Subcutaneous adipose tissue (tissue), 4 donors: ENCODE measurements around the gene PROKR1. TPM values are rescaled to one million over a fixed set of nuclear protein-coding genes. Genes with fewer than 3 reads are reported as not detected.

Source experiments
- total RNA-seq, 4 donors: library from RNA; depleted of rRNA; stranded (reverse); fragments of >200 nt; gene quantifications; one replicate each; pipeline ENCODE4 v1.1.0, GENCODE V29; 2016
- TF ChIP-seq, protein P1 (sequence below): fragments of 450-650 bp; IDR thresholded peaks from one replicate; pipeline ENCODE4 v1.5.1; 2016; ENCODE audit warnings: low read depth, mild to moderate bottlenecking, control low read depth, antibody characterized with exemption, moderate library complexity

The PROKR1 gene
- total RNA-seq, 4 donors from 2014 or later: under 0.01 to 0.65 (median 0.20) TPM

DNA sequence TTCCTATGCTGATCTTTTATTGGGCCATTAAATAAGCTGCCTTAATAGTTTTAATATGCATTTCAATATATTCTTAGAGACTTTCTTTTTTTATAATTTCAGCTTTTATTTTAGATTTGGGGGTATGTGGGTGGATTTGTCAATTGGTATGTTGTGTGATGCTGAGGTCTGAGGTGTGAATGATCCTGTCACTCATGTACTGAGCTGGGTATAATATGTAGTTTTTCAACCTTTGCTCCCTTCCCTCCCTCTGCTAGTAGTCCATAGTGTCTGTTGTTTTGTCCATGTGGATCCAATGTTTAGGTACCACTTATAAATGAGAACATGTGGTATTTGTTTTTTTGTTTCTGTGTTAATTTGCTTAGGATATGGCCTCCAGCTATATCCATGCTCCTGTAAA lies 35.5 kb upstream of the PROKR1 start:
- TF ChIP-seq, protein P1, sequence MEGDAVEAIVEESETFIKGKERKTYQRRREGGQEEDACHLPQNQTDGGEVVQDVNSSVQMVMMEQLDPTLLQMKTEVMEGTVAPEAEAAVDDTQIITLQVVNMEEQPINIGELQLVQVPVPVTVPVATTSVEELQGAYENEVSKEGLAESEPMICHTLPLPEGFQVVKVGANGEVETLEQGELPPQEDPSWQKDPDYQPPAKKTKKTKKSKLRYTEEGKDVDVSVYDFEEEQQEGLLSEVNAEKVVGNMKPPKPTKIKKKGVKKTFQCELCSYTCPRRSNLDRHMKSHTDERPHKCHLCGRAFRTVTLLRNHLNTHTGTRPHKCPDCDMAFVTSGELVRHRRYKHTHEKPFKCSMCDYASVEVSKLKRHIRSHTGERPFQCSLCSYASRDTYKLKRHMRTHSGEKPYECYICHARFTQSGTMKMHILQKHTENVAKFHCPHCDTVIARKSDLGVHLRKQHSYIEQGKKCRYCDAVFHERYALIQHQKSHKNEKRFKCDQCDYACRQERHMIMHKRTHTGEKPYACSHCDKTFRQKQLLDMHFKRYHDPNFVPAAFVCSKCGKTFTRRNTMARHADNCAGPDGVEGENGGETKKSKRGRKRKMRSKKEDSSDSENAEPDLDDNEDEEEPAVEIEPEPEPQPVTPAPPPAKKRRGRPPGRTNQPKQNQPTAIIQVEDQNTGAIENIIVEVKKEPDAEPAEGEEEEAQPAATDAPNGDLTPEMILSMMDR: no peak

DNA sequence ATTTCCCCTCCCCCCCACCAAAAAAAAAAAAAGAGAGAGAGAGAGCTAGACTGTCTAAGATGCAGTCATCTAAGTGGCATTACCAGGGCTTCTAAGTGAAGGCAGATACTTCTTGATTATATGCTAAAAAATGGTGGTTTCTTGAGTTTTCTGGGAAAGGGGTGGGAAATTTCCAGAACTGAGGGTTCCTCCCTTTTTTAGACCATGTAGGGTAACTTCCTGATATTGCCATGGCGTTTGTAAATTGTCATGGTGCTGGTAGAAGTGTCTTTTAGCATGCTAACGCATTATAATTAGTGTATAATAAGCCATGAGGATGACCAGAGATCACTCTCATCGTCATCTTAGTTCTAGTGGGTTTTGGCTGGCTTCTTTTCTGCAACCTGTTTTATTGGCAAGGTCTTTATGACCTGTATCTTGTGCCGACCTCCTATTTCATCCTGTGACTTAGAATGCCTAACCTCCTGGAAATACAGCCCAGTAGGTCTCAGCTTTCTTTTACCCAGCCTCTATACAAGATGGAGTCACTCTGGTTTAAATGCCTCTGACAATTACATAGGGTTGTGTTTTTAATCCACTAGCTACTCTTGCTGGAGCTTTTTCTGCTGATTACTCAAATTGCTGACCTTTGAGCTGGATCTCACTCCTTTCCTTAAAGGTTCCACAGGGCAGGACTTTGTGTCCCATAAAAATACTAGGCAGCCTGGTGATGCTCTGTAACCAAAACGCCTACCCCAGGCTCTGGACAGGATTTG lies 30.4 kb upstream of the PROKR1 start:
- TF ChIP-seq, protein P1: no peak

DNA sequence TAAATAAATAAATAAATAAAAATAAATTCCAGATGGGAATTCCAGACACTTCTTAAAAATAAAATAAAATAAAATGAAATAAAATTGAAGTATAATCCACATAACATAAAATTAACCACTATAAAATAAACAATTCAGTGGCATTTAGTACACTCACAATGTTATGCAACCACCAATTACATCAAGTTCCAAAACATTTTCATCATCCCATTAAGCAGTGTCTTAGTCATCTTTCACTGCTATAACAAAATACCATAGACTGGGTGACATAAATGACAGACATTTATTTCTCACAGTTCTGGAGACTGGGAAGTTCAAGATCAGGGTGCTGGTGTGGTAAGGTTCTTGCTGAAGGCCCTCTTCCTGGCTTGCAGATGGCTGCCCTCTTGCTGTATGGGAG lies 22.6 kb upstream of the PROKR1 start:
- TF ChIP-seq, protein P1: no peak

DNA sequence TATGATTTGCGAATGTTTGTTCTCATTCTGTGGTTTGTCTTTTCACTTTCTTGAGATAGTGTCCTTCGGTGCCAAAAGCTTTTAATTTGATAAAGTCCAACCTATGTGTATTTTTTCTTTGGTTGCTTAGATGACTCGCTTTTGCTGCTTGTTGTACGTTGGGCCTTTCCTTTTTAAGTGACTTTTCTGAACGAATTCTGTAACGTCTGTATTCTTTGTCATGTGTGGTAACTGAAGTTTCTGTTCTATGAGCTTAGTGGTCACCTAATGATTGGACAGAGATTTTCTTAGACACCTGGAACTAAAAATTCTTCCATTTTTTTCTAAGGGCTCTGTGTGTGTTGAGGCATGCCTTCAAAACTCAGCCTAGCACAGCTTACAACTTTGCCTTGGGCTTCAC lies 19.6 kb upstream of the PROKR1 start:
- TF ChIP-seq, protein P1: no peak

DNA sequence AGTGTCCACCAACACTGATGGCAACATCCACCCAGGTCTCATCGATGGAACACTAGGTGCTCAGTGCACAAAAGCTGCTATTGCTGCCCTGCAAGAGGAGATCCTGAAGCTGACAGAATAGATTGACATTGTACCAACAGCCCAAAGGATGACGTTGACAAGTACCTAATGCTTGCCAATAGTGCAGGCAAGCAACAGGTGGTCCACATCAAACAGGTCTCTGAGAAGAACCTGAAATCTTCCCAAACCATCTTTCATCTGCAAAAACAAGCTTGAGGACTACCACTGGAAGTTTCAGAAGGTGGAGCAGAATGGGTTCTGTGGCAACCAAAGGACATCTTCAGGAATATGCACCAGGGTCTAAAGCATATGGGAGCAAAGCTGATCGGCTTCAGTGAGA lies 15.8 kb upstream of the PROKR1 start:
- TF ChIP-seq, protein P1: no peak

DNA sequence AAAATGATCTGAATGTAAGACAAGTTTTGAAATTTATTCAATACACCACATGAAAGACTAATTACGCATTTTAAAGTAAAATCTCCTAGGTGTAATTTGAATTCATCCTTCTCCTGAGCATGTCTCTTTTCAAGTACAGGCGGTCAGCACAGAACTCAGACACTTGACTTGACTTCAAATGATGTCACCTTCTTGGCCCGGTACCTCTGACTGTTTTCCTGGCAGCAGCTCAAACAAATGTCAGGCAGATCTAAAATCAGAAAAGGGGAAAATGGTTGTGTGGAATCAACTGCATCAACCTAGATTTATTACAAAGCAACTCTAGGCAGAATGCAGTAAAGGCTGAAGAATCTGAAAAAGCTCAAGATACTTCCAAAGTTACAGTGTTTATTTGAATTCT lies 11.4 kb upstream of the PROKR1 start:
- TF ChIP-seq, protein P1: no peak

DNA sequence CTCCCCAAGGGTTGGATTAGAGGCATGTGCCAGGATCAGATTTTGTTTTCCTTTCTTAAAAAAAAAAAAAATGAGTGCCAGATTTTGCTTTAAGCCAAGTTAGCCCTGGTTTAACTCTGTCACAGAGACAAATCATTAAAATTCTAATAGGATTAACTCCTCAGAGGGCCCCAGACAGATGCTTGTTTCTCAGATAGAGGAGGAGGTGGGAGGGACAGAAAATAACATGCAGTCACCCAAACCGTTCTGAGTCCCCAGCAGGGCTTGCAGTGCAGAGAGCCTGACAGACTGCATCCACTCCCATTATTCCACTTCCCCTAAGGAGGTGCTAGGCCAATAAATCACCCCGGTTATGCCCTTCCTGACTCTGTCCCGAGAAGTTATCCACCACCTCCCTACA lies 6.3 kb upstream of the PROKR1 start:
- TF ChIP-seq, protein P1: no peak
